ENCODE measurements around the gene SIRT2.

SIRT2 gene

DNA sequence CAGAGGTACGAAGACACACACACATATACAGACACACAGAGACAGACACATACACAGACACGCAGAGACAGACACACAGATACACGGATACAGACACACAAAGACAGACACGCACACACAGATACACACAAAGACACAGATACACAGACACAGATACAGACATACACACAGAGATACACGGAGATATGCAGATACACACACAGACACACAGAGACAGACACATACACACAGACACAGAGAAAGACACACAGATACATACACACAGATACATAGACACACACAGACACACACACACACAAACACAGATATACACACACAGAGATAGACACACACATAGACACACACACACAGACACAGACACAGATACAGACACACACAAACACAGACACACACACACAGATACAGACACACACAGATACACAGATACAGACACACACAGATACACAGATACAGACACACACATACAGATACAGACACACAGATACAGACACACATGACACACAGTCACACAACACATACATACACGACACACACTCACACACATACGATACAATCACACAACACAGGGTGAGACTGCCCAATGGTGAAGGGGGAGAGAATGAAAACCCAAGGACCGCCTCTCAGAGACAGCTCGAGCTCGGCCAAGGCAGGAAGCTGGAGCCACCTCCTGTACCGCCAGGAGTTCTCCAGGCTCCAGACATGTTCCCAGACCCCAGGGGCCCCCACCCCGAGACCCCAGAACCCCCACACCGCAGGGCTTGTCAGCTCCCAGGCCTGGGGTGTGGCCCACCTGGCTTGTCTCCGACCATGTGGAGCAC is 21.4 kb upstream of the SIRT2 start:
- no peak for DNase-seq (ENCODE audit: low spot score)

GRCh38 chr19:38919837-38920601 is 20.6 kb upstream of the SIRT2 start:
- DNase-seq (ENCODE audit: low spot score) = no peak

- DNase-seq (ENCODE audit: low spot score) = no peak
Measured at GRCh38 chr19:38918526-38918925, 19.1 kb upstream of the SIRT2 start.

DNA sequence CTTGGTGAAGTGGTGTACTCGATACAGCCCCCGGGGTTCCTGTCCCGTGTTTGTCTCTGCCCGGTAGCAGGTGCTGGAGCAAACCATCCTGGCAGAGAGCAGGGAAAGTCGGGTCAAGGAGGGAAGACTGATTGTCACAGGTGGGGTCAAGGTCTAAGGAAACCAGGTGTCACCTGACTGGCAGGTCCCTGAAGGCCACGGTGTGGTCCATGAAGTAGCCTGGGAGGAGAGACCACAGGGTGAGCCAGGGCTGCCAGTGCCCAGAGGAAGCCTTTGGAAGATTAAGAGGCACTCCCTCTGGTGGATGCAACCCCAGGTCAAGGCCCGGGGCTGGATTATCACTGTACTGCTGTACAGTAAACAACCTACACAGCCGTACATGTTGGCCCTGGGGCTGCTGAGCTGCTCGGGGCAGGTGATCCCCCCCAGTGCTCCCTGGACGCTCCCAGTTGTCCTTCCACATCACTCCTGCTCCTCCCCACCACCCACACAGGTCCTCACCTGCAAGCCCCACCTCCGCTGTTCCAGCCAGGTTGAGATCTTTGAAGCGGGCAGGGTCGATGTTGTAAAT is 18.6 kb upstream of the SIRT2 start:
- no peak for DNase-seq (ENCODE audit: low spot score)

- no peak for DNase-seq (ENCODE audit: low spot score)
Measured at GRCh38 chr19:38917516-38917915, 18.1 kb upstream of the SIRT2 start.

GRCh38 chr19:38915329-38916321 is 16.2 kb upstream of the SIRT2 start:
- no peak for DNase-seq (ENCODE audit: low spot score)

- DNase-seq (ENCODE audit: low spot score) = no peak
Measured at GRCh38 chr19:38913958-38914357, 14.5 kb upstream of the SIRT2 start.

GRCh38 chr19:38912600-38913514 is 13.4 kb upstream of the SIRT2 start:
- DNase-seq (ENCODE audit: low spot score) = no peak

DNA sequence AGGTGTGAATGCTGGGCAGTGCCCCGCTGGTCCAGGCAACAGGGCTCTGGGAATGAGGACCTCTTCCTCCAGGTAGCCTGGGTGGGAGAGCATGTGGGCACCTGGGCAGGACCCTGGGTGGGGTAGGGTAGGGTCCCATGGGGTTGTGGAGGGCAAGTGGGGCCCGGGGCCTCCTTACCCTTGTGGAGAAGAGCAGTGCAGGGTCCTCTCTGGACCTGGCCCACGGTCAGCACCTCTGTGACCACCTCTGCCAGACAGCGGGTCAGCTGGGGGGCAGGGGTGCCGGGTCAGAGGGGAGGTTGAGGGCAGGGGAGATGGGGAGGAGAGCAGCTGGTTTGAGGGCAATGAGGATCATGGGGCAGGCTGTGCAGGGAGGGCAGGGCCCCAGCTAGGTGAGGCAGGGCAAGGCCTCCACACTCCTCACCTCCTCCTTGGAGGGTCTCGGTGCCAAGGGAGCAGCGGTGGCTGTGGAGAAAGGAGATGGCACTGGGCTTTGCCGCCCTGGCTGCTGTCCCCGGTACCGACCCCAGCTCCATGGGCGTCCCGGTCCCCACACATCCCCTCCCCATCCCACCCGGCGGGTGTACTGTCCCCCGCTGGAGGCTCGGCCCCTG is 12.1 kb upstream of the SIRT2 start:
- DNase-seq (ENCODE audit: low spot score) = no peak

- DNase-seq (ENCODE audit: low spot score) = no peak
Measured at GRCh38 chr19:38910488-38910887, 11.1 kb upstream of the SIRT2 start.

GRCh38 chr19:38908911-38909310 is 9.5 kb upstream of the SIRT2 start:
- no peak for DNase-seq (ENCODE audit: low spot score)

GRCh38 chr19:38907670-38908069 is 8.3 kb upstream of the SIRT2 start:
- no peak for DNase-seq (ENCODE audit: low spot score)

DNA sequence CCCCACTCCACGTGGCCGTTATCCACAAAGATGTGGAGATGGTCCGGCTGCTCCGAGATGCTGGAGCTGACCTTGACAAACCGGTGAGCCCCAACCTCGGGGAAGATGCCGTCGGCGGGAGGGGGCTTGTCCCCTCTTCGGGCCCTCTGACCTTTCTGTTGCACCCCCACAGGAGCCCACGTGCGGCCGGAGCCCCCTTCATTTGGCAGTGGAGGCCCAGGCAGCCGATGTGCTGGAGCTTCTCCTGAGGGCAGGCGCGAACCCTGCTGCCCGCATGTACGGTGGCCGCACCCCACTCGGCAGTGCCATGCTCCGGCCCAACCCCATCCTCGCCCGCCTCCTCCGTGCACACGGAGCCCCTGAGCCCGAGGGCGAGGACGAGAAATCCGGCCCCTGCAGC is 7.8 kb upstream of the SIRT2 start:
- no peak for DNase-seq (ENCODE audit: low spot score)

DNA sequence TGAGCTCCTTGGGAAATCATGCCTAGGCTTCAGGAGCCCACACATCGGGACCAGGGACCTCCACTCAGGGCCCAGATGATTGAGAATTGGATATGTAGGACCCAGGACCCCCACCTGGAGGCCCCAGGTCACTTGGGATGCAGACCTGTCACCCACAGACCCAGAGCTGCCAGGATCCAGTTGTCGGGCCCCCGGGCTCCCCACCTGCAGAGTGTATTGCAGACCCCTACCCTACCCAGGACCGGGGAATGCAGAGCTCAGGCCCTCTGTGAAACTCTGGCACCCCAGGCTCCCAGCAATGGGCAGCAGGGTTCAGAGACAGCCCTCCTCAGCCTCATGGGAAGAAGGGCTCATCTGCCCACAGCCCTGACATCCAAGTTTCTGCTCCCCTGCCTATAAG is 6.2 kb upstream of the SIRT2 start:
- no peak for DNase-seq (ENCODE audit: low spot score)

DNA sequence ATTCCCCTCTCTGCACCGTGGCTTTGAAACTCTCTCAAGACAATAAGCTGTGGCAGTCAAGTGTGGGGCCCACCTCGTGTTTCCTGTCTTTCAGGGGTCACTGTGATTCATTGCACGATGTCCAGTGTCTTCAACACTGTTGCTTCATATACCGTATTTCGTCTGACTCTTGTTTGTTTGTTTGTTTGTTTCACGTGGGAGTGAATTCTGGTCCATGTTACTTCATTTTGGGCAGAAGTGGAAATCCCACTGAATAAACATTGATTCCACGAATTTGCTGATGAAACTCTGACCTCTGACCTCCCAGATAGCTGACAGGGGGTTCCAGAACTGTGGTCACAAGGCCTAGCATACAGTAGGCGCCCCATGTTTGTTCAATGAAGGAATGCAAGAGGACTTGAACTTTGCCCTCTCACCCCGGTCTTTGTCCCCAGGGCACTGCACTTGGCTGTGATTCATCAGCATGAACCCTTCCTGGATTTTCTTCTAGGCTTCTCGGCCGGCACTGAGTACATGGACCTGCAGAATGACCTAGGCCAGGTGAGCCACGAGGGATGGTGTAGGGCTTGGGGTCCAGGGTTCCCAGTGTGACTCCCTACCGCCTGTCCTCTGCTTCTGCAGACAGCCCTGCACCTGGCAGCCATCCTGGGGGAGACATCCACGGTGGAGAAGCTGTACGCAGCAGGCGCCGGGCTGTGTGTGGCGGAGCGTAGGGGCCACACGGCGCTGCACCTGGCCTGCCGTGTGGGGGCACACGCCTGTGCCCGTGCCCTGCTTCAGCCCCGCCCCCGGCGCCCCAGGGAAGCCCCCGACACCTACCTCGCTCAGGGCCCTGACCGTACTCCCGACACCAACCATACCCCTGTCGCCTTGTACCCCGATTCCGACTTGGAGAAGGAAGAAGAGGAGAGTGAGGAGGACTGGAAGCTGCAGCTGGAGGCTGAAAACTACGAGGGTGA is 5.4 kb upstream of the SIRT2 start:
- no peak for DNase-seq (ENCODE audit: low spot score)

DNA sequence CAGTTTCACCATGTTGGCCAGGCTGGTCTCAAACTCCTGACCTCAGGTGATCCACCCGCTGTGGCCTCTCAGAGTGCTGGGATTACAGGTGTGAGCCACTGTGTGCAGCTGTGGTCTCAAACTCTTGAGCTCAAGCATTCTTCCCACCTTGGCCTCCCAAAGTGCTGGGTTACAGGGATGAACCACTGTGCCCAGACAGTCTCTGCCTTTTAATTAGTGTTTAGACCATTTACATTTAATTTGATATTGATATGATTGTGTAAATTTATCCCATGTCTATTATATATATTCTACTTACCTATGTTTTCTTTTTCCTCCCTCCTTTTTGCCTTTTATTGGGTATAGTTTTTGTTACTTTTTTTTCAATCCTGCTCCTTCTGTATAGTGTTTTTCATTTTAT is 2.3 kb upstream of the SIRT2 start:
- DNase-seq (ENCODE audit: low spot score) = no peak

DNA sequence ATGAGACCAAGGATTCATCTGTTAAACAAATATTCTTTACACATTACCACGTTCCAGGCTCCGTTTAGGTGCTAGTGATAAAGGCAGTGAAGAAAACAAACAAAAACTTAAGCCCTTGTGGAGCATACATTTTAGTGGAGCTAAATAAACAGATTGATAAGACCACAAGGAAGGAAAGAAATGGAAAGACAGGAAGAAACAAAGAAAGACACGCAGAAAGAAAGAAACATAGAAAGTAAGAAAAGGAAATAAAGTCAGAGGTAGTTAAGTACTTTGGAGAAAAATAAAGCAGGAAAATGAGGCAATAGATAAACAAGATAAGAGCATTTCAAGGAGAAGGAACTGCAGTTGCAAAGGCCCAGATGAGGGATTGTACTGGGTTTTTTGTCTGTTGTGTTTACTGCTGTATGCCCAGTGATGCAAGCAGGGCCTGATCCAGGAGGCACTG is 1.3 kb upstream of the SIRT2 start:
- DNase-seq (ENCODE audit: low spot score) = no peak

DNA sequence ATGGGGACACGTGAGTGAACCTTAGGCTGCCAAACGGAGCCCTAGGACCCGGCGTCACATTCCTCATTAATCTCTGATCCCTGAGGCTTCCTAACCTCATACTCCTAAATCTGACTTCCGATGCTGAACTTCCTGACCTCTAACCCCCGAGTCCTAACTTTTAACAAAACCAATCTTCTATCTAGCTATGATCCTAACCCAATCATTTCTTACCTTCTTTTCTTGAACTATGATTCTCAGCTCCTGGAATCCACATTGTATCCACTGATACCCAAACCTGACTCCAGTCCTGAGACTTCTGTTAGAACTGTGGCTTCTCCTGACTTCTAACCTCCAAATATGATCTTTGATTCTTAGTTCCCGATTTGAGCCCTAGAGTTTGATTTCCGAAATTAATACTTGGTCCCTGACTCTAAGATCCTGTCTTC is 798 bp upstream of the SIRT2 start:
- no peak for DNase-seq (ENCODE audit: low spot score)

Data from AG20443 (cell line).